WI38 (cell line): Measurements from ENCODE around the gene PCYT1A.

Experiments
- H3K4me3 ChIP-seq: 2 replicates; pipeline ENCODE4 v1.5.1; 2011; ENCODE audit warnings: low read depth, mild to moderate bottlenecking, control low read depth, low read length
- TF ChIP-seq, protein P1 (sequence below): IDR thresholded peaks from 2 replicates; pipeline ENCODE4 v1.5.1; 2012; ENCODE audit warnings: low read depth, mild to moderate bottlenecking, control low read depth, low read length

PCYT1A gene

DNA sequence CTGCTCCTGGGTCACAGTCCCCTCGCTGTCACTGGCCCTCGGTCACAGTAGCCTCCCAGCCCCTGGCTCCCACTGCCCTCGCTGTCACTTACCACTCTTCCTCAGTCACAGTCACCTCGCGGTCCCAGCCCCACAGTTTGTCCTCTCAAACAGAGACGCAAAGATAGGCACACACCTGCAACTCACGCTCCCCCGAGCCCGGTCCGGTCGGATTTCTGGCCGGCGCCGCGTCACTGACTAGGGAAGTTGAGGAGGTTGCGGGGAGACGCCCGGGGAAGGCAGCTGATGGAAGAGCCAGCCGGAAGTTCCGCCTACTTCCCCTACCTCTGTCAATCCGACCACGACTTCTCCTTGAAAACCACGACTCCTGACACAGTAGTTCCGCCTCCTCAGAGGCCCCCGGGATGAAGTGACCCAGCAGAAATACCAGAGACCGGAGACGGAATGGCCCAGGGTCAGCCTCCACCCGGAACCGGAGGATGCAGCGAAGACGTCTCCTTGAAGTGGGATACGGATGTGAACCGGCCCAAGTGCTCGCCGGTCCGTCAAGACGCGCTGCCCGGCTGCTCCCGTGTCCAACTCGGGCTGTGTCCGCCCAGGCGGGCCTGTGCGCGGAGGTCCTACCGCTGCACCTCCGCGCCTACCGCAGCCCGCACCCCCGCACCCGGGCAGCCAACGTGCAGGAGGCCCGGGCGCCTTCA, at the start of gene PCYT1A:
Gene PCYT1A (minus strand): TSS at position 287 of the 701 bp plus-strand sequence. CDS start 17,195 bp downstream, outside the sequence.
- TF ChIP-seq, protein P1, sequence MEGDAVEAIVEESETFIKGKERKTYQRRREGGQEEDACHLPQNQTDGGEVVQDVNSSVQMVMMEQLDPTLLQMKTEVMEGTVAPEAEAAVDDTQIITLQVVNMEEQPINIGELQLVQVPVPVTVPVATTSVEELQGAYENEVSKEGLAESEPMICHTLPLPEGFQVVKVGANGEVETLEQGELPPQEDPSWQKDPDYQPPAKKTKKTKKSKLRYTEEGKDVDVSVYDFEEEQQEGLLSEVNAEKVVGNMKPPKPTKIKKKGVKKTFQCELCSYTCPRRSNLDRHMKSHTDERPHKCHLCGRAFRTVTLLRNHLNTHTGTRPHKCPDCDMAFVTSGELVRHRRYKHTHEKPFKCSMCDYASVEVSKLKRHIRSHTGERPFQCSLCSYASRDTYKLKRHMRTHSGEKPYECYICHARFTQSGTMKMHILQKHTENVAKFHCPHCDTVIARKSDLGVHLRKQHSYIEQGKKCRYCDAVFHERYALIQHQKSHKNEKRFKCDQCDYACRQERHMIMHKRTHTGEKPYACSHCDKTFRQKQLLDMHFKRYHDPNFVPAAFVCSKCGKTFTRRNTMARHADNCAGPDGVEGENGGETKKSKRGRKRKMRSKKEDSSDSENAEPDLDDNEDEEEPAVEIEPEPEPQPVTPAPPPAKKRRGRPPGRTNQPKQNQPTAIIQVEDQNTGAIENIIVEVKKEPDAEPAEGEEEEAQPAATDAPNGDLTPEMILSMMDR, result no peak
- H3K4me3 ChIP-seq, result peak within 1 kb of the TSS; percentile 98

DNA sequence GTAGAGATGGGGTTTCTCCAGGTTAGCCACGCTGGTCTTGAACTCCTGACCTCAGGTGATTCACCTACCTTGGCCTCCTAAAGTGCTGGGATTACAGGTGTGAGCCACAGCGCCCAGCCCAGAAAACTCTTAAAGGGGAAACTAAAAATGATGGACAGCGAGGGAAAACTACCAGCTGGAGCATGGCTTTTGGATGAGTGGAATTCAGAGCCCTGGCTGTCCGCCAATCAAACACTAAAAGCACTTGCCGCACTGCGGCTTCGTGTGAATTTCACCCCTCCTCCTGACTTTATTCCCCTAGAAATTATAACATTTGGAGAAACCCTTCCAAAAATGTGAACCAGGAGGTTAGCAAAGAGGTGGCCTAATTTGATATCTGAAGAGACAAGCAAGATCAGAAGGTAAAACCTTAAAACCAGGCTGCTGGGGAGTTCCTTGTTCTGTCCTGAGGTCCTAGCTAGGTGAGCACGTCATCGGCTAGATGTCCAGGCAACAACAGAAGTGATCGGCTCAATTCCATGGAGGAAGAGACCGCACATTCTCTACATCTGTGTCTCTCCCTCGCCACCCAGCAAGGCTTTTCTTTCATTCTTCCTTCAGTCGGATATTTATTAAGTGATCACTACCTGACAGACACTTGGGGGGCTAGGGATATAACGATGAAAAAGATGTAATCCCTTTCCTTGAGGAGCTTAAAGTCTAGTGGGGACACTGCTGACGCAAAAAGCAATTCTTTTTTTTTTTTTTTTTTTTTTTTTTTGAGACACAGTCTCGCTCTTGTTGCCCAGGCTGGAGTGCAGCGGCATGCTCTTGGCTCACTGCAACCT, 49.0 kb upstream of the PCYT1A start:
- TF ChIP-seq, protein P1, result no peak
- no peak overlapping the region for H3K4me3 ChIP-seq

GRCh38 chr3:196335503-196335948, 48.0 kb upstream of the PCYT1A start:
- no peak overlapping the region for H3K4me3 ChIP-seq
- TF ChIP-seq, protein P1, result no peak

GRCh38 chr3:196334982-196335381, 47.5 kb upstream of the PCYT1A start:
- H3K4me3 ChIP-seq, result no peak overlapping the region

GRCh38 chr3:196332168-196332567, 44.6 kb upstream of the PCYT1A start:
- TF ChIP-seq, protein P1, result no peak
- H3K4me3 ChIP-seq, result no peak overlapping the region

More at GRCh38 chr3:196334982-196335381, 47.5 kb upstream of the PCYT1A start:
- TF ChIP-seq, protein P1, result no peak

DNA sequence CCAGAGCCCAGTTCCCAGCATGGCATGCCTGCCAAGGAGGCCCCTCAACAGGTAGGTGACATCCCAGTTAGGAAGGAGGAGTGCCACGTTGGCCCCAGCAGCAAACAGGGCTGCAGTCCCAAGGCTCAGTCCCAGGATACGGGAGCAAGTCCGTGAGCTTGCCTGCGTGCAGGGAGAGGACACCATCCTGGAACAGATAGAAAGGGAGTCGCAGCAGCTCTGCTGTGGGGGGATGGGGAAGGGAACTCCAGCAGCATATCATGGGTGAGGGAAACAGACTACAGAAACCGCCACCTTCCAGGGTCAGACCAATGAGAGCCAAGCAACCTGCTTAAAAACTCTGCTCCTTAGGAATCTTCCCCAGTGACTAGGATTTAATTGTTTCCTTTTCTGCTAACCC, 39.9 kb upstream of the PCYT1A start:
- H3K4me3 ChIP-seq, result no peak overlapping the region
- TF ChIP-seq, protein P1, result no peak

GRCh38 chr3:196326936-196327335, 39.4 kb upstream of the PCYT1A start:
- H3K4me3 ChIP-seq, result no peak overlapping the region
- TF ChIP-seq, protein P1, result no peak
